C4-2B (cell line): ENCODE data around the gene GRK2.

ENCODE experiments used
- H3K27ac ChIP-seq: fragments of 450-650 bp; 2 replicates; pipeline ENCODE4 v1.5.1; 2017
- CTCF ChIP-seq: fragments of 450-650 bp; conservative IDR thresholded peaks from 2 replicates; pipeline ENCODE4 v1.5.1; 2017; ENCODE audit warnings: mild to moderate bottlenecking
- ZFX ChIP-seq: fragments of 450-650 bp; IDR thresholded peaks from 2 replicates; pipeline ENCODE4 v1.6.1; 2017

Gene GRK2

GRCh38 chr11:67238894-67239782 is 27.1 kb upstream of the GRK2 start:
- H3K27ac ChIP-seq, result peak overlapping the region; percentile 94
- TF ChIP-seq ZFX (no peak), CTCF (no peak)

GRCh38 chr11:67239783-67240575 is 26.3 kb upstream of the GRK2 start:
- no peak; the same call in 1 of the 2 replicates for TF ChIP-seq CTCF
- TF ChIP-seq ZFX, result no peak
- H3K27ac ChIP-seq, result peak overlapping the region; percentile 94

GRCh38 chr11:67240576-67241389 is 25.5 kb upstream of the GRK2 start:
- TF ChIP-seq CTCF, result no peak
- TF ChIP-seq ZFX, result no peak

GRCh38 chr11:67242548-67242947 is 23.7 kb upstream of the GRK2 start:
- TF ChIP-seq ZFX, result no peak
- no peak for TF ChIP-seq CTCF
- H3K27ac ChIP-seq, result no peak overlapping the region

More at GRCh38 chr11:67240576-67241389, 25.5 kb upstream of the GRK2 start:
- H3K27ac ChIP-seq, result peak overlapping the region; percentile 94

GRCh38 chr11:67243051-67243450 is 23.2 kb upstream of the GRK2 start:
- no peak overlapping the region for H3K27ac ChIP-seq
- TF ChIP-seq CTCF, result no peak
- no peak for TF ChIP-seq ZFX

- TF ChIP-seq CTCF, result no peak
- TF ChIP-seq ZFX, result no peak
- no peak overlapping the region for H3K27ac ChIP-seq
Measured at GRCh38 chr11:67245046-67245445, 21.2 kb upstream of the GRK2 start.
